ENCODE results near the gene HEXD.
A peak's percentile ranks its signal among the peaks of the same experiment; 100 is the strongest.

Gene HEXD

DNA sequence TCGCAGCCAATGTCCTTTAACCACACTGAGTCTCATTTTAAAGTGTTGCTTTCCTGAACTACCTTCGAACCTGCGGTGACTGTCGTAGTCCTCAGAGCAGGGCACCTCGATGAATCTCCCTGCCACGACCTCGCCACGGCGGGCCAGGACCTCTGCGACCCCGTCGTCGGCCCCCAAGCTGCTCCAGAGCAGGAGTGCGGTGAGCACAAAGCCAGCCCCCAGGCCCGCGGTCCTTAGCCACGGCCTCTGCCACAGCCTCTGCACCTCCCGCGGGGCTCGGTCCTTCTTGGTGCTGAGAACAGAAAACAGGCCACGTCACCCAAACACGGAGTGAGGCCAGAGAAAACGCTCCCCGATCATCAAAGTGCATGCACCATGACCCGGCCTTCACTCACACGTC, 2.8 kb upstream of the HEXD start:
- DNase-seq (ENCODE audit: low read depth) = no peak

DNA sequence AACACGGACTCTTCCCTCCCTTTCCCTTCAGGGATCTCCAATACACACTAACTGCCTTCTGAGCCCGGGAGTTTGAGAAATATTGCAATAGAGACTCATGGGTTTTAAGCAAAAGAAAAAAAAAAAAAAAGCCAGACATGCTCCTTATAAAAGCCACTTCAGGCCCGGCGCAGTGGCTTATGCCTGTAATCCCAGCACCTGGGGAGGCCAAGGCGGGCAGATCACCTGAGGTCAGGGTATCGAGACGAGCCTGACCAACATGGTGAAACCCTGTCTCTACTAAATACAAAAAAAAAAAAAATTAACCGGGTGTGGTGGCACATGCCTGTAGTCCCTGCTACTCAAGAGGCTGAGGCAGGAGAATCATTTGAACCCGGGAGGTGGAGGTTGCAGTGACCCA, 2.4 kb upstream of the HEXD start:
- no peak for DNase-seq (ENCODE audit: low read depth)

DNA sequence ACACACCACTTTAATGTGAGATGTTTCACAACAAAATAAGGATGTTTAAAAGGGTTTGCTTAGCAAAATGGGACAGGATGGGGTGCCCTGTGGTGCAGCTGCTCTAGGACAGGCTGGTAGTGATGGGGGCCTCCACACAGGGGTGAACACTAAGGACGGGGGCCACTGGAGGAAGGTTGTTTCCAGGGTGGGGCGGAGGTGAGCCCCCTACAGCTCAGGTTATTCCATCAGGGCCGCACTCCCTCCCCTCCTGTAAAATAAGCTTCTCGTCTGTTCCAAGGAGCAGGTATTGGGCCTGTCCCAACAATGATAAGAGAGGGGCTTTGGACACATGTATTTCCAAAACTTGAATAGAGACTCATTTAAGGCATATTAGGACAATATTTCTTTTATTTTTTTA, 1.9 kb upstream of the HEXD start:
- DNase-seq (ENCODE audit: low read depth) = no peak

DNA sequence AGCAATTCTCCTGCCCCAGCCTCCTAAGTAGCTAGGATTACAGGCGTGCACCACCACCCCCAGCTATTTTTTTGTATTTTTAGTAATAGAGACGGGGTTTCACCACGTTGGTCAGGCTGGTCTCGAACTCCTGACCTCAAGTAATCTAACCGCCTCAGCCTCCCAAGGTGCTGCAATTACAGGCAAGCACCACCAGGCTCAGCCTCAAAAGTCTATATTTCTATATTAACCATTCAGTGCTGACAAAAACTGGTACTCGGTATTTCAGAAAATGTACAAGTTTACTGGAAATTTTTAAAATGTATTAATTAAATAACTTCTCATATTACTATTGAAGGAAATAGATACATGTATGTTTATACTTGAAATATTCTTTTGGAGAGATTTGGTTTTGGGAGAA, 1.4 kb upstream of the HEXD start:
- no peak for DNase-seq (ENCODE audit: low read depth)

DNA sequence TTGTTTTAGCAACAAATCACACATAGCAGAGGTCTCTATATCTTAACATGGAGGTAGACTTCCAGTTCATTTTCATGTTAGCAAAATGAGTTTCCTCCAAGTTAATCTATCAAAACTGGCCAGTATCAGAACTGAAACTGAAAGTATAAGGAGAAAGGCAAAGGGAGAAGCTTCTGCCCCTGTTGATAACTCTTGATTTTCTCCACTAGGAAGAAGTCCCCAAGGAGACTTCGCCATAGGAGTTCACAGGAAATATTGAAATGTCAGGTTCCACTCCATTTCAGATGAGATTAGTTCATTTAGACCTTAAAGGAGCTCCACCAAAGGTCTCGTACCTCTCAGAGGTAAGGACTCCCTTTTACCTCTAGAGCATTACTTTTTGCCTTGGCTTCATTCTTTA, 1.4 kb downstream of the HEXD start:
- DNase-seq (ENCODE audit: low read depth) = peak; percentile 19

DNA sequence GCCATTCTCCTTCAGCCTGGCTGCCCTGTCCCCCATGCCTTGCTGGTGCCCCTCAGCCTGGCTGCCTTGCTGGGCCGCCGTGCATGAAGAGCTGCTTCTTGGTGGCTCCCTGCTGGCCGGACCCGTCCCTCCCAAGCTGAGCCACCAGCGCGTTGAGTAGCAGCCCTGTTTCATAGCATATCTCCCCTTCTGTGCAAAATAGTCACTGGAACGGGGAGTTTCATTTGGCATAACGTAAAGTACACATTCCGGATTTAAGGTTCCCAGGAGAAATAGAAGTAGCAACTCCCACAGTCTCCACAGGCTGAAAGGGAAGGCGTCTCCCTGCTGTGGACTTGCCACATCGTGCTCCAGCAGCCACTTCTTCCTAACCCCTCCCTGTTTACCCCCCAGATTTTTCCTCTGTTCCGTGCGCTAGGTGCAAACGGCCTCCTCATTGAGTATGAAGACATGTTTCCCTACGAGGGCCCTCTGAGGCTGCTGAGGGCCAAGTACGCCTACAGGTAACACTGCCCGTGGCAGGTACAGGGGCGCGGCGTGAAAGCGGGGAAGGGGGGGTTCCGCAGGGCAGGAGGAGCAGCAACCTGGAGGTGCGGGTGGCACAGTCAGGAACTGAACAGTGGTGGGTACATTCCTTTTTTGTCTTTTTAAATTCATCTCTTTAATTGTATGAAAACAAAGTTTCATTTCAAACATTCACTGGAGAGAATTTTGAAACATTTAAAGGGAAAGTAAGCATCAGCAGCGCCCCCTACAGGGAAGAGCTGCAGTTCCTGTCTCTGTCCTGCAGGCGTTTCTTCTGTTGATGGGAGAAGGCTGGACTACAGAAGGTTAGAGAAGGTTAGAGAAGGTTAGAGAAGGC, 6.1 kb downstream of the HEXD start:
- peak; percentile 58 for DNase-seq (ENCODE audit: low read depth)

DNA sequence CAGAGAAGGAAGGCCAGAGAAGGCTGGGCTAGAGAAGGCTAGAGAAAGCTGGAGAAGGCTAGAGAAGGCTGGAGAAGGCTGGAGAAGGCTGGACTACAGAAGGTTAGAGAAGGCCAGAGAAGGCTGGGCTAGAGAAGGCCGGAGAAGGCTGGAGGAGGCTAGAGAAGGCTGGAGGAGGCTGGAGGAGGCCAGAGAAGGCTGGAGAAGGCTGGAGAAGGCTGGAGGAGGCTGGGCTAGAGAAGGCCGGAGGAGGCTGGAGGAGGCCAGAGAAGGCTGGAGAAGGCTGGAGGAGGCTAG, 6.7 kb downstream of the HEXD start:
- no peak for DNase-seq (ENCODE audit: low read depth)

DNA sequence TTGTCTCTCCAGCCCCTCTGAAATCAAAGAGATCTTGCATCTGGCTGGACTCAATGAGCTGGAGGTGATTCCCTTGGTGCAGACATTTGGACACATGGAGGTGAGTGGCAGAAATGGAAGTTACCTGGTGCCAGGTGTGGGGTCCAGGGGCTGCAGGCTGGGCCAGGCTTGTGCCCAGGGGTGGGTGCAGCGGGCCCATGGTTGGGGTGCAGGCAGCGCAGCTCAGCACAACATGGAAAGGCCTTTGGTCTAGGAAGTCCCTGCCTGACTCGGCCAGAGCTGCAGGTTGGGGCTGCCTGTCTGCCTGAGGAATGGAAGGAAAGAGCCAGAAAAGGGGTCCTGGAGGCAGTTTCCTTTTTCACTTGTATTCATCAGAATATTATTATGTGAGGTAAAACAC, 10.4 kb downstream of the HEXD start:
- DNase-seq (ENCODE audit: low read depth) = no peak

DNA sequence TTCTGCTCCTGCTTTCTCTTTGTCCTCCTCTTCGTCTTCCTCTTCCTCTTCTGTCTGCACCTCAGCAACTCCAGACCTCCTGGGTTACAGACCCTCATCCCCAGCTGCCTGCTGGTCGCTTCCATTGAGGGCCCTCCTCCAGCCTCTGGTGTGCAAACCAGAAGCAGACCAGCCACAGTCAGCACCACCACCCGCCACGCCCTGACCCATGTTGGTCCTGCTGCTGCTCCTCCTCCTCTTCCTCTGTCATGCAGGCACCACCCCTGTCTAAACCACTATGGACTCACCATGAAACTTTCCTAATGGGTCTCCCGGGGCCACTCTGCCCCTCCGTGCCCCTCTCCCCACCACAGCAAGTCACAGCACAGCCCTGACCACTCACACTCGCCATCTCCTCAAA, 11.7 kb downstream of the HEXD start:
- no peak for DNase-seq (ENCODE audit: low read depth)

DNA sequence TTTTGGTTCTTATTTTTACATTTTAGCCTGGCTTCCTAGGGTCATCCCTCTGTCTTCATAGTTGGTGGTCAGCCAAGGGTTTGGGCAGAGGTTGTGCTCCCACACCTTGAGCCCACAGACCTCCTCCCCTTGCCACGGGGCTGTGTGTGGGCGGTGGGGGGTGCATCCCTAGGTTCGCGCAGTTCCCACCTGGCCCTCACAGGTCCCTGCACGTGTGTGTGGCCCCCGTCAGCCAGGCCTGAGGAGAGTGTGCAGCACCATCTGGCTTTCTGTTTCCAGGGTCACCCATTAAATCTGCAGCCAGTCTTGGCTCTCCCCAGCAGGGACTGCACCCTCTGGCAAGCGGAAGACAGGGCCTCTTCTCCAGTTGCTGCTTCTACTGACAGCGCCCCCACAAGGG, 13.9 kb downstream of the HEXD start:
- DNase-seq (ENCODE audit: low read depth) = no peak

DNA sequence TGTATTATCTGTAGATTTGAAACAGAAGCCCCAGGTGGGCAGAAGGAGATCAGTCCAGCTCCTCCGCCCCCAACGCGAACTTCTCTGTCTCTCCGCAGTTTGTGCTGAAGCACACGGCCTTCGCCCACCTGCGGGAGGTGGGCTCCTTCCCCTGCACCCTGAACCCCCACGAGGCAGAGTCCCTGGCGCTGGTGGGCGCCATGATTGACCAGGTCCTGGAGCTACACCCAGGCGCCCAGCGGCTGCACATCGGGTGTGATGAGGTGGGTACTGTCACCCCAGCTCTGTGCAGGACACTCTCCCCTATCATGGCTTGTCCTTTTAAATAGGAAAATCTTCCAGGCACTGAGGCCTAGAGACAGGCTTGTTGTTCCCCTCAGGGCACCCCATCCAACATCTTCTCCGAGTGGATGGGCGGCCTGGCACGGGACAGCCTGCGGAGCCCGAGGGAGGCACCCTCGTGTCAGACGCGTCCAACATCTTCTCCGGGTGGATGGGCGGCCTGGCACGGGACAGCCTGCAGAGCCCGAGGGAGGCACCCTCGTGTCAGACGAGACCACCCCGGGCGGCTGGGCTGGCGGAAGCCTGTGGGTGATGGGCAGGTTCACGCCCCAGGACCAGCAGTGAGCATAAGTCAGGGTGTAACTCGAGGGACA, 15.5 kb downstream of the HEXD start:
- no peak for DNase-seq (ENCODE audit: low read depth)

DNA sequence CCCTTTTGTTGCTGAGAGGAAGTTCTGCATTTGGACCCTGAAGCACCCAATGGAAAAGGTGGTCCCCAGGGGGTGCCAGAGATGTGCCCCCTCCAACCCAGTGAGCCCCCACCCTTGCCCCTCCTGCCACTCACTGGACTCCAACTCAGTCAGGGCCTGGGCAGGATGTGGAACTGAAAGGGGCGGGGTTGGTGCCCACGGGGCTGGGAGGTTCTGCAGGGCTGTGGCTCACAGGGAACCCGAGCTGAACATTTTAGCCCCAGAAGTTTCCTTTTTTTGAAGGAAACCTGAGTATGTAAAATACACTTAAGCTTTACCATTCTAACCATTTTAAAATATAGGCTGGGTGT, 16.0 kb downstream of the HEXD start:
- DNase-seq (ENCODE audit: low read depth) = no peak

DNA sequence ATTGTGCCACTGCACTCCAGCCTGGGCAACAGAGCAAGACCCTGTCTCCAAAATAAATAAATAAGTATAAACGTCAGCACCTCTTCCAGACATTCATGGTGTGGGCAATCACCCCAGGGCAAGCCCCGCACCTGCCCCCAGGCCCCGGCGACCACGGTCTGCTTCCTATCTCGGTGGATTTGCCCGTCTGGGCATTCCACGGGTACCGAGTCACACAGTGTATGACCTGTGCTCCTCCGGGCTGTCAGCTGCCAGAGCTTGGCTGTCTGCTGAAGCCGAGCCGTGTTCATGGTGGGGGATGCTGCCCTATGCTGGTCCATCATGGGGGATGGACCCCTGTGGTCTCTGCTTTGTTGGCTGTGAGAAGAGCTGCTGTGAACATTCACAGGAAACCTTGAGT, 17.0 kb downstream of the HEXD start:
- DNase-seq (ENCODE audit: low read depth) = peak; percentile 54

DNA sequence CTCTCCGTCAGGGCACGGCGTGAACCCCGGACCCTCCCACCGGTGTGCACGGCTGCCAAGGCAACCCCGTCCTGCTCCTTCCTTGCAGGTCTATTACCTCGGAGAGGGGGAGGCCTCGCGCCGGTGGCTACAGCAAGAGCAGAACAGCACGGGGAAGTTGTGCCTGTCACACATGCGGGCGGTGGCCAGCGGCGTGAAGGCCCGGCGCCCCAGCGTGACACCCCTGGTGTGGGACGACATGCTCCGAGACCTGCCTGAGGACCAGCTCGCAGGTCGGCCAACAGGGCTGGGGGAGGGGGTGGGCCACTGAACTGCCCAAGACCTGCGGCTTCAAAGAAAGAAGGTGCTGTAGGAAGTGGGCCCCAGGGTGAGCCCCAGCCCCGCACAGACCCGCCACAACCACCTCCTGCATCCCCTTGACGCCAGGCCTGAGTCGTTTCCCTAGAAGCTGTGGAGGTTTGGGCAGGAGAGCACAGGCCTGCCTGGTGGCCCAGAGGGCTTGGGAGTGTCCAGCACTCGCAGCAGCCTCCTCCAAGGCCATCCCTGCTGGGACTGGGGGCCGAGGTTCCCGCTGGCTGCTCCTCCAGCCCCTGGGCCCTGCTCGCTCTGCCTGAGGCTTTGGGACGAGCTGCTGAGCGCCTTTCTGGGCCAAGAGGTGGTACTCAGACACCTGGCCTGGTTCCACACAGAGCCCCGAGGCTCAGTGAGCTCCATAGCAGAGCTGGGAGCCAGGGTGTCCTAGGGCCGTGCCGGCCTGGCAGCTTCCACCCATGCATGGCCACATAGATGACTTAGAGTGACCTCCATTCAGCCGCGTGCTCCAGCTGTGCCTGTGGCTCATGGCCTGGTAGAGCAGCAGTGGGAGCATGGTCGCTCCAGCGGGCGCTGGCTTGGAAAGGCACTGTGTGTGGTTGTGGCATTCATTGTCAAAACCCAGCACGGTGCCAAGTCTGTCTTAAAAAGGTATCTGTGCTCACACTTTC, 17.7 kb downstream of the HEXD start:
- no peak for DNase-seq (ENCODE audit: low read depth)

DNA sequence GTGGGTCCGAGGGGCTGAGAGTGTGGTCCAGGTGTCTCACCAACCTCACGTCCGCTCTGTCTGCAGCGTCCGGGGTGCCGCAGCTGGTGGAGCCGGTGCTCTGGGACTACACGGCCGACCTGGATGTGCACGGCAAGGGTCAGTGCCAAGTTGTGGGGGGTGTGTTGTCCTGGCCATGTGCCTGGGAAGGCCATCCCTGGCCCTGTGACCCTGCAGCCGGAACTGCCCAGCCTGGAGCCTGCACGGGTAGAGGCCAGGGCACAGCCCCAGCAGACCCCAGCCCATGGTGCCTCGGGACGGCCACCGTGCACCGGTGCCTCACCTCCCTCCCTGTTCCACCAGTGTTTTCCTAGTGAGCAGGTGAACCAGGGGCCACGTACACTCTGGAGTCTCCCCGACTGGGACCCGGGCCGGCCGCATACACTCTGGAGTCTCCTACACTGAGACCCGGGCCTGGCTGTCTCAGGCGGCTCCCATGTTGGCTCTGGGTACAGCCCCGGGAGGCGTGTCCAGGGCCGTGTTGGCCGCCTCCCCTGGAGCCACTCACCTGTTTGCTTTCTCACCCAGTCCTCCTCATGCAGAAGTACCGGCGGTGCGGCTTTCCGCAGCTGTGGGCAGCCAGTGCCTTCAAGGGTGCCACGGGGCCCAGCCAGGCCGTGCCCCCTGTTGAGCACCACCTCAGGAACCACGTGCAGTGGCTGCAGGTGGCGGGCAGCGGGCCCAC, 18.6 kb downstream of the HEXD start:
- DNase-seq (ENCODE audit: low read depth) = no peak

DNA sequence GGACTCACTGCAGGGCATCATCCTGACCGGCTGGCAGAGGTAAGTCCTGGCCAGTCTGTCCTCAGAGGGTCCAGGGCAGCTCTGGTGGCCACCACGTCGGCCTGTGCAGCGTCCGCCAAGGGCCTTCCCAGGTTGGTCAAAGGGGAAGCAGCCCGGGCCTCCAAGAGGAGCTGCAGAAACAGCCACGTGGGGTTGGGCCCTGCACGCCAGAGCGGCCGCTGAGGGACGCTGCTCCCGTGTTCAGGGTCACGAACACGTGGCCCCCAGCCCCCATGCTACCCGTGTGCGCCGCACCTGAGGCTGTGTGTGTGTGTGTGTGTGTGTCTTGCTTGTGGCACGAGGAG, 19.1 kb downstream of the HEXD start:
- DNase-seq (ENCODE audit: low read depth) = no peak

DNA sequence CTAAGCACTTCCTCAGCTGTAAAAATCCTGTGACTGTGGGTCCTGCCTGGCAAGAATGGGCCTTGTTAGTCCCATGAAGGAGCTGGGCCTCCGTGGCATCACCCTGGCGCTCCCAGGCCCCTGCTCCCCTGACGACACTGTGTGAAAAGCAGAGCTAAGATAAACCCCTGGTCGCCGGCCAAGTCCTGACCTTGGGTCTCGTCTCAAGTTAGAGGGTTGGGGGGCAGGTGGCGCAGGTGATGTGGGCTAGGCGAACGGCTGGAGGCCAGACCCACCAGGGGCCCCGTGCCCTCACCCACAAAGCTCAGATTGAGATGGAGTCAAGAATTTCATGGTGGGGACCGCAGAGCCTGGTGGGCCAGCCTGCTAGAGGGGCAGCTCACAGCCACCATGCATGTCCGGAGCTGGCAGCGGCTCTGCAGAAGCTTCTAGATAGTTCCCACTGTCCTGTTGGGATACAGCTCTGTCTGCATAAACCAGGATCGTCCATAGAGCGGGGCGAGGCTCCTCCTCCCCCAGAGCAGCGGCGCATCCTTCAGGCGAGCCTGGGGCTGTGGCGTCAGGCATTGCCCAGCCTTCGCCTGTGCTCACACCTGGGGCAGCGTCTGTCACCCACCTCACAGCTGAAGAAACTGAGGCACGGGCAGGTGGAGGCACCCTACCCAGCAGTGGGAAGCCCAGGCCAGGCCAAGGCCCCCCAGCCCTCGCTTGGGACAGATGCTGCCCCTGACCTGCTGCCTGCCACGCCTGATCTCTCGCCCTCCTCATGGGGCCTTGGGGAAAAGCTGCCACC, 20.4 kb downstream of the HEXD start:
- DNase-seq (ENCODE audit: low read depth) = no peak

DNA sequence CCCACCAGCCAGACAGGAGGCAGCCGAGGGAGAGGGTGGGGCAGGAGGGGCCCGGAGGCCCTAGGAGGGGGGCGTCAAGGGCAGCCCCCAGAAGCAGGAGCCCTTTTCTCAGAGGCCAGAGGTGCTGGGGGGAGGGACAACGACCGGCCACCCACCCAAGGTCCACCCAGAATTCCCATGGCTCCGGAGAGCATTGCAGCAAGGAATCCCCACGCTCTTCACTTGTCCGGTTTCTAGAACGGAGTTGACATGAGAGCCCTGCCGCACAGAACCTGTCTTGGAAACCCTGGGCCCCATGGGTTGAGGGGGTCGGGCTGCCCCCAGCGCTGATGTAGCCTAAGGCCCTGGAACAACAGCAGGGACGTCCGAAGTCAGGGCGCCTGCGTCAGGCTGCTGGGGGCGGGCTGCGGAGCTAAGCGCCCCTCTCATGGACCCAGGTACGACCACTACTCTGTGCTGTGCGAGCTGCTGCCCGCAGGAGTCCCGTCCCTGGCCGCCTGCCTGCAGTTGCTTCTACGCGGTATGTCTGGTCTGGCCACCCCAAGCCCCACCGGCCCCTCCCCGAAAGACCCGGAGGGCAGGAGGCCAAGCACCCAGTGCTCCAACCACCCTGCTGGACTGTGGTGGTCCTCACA, 21.2 kb downstream of the HEXD start:
- DNase-seq (ENCODE audit: low read depth) = no peak

DNA sequence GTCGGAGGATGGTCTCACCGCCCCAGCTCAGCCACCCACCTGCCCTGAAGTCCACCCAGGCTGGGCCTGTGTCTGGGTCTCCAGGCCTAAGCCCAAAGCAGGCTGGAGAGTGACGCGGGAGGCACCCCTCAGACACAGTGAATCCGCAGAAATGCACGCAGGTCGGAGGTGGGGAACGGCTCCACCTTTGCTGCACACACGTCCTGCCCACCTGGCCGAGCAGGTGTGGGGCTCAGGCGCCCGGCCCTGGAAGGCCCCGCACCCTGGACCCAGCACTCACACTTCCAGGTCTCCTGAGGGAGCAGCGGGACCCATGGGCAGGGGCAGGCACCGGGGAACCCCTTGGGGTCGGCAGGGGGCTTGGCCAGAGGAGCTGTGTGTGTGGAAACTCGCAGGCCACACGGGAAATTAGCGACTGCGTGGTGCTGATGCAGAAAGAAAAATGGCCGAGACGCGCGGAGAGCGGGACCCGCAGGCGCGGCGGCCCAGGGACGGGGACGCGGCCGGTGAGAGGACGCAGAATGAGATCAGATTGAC, 21.8 kb downstream of the HEXD start:
- no peak for DNase-seq (ENCODE audit: low read depth)

DNA sequence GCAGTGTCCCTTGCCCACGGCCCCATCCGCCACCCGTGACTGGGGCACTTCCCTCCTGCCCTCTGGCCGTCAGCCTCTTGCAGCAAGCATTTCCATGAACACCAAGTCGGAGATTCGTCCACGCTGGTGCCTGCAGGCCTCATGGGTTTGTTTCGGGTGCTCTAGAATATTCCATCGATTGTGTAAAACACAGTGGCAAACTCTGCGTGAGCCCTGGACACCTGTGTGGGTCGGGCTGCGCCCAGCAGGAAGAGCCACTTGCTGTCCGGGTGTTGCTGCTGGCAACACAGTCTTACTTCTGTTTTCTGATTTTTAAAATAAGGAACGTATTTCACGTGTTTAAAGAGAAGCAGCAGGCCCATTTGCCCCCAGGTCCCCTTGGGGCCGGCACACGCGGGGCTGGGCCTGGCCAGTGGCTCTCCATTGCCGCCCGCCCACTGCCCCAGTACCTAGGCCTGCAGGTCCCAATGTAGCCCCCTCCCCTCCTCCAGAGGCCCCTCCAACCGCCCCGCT, 22.4 kb downstream of the HEXD start:
- no peak for DNase-seq (ENCODE audit: low read depth)

Measured in EH (cell line).